SK-N-SH (cell line): ENCODE measurements around the gene TNFRSF19. TPM values are rescaled to one million over a fixed set of nuclear protein-coding genes. Genes with fewer than 3 reads are reported as not detected.

Source experiments
- CTCF ChIA-PET: fragments of 300-600, 350-600 bp; formaldehyde crosslinking; extraction: SDS; loops from one replicate; lab custom pipeline; 2021; lab: Yijun Ruan, JAX
- POLR2A ChIA-PET: fragments of 350-600 bp; sonication (Branson Sonifier 250); formaldehyde crosslinking; extraction: SDS; loops from one replicate; lab custom pipeline; 2020; ENCODE audit warnings: antibody characterized with exemption, inconsistent platforms; lab: Yijun Ruan, JAX
- DNase-seq: peaks from one replicate; pipeline ENCODE4 v3.0.0; 2012
- H2AFZ ChIP-seq: fragments of 200-600 bp; sonication (generic); 2 replicates; pipeline ENCODE4 v1.8.1; 2016; ENCODE audit warnings: antibody characterized with exemption, mild to moderate bottlenecking, low read depth
- H3F3A ChIP-seq: fragments of 200-600 bp; sonication (generic); replicated peaks from 2 replicates; pipeline ENCODE3; 2016; ENCODE audit warnings: antibody characterized with exemption, mild to moderate bottlenecking; ENCODE audit not compliant: insufficient read depth
- H3K27ac ChIP-seq, 2 experiments: fragments of 200-500 bp in 1 of 2; fragments of 200-600 bp in 1 of 2; sonication (Bioruptor generic) in 1 of 2; sonication (generic), shearing (Covaris generic) in 1 of 2; 2 replicates each; pipeline versions ENCODE4 v1.5.1 to v1.6.1; 2014 to 2016; ENCODE audit warnings: low read depth in 2 of 2, inconsistent platforms in 1 of 2, low read length in 1 of 2, mild to moderate bottlenecking in 1 of 2, mixed read lengths in 1 of 2
- H3K27me3 ChIP-seq: fragments of 200-600 bp; sonication (generic), shearing (Covaris generic); 2 replicates; pipeline ENCODE4 v1.6.1; 2016; ENCODE audit warnings: mixed run types; ENCODE audit not compliant: insufficient read depth
- H3K36me3 ChIP-seq, 2 experiments: fragments of 200-500 bp in 1 of 2; fragments of 200-600 bp in 1 of 2; sonication (Bioruptor generic) in 1 of 2; sonication (generic) in 1 of 2; replicated peaks in 1 of 2; 2 replicates each; pipeline versions ENCODE3 to v1.5.1; 2014 to 2016; ENCODE audit warnings: low read length in 1 of 2, mild to moderate bottlenecking in 1 of 2; ENCODE audit not compliant: insufficient read depth in 2 of 2, control insufficient read depth in 1 of 2
- H3K4me1 ChIP-seq, 2 experiments: fragments of 200-500 bp in 1 of 2; fragments of 200-600 bp in 1 of 2; sonication (Bioruptor generic) in 1 of 2; sonication (generic), shearing (Covaris generic) in 1 of 2; 2 replicates each; pipeline versions ENCODE4 v1.5.1 to v1.6.1; 2014 to 2016; ENCODE audit warnings: low read depth in 1 of 2, low read length in 1 of 2, mixed run types in 1 of 2; ENCODE audit not compliant: insufficient read depth in 2 of 2, control insufficient read depth in 1 of 2
- H3K4me2 ChIP-seq: fragments of 200-600 bp; sonication (generic), shearing (Covaris generic); 2 replicates; pipeline ENCODE4 v1.6.1; 2017; ENCODE audit warnings: mixed run types
- H3K4me3 ChIP-seq, 2 experiments: fragments of 200-500 bp in 1 of 2; fragments of 200-600 bp in 1 of 2; sonication (Bioruptor generic) in 1 of 2; sonication (generic), shearing (Covaris generic) in 1 of 2; 2 replicates each; pipeline versions ENCODE4 v1.5.1 to v1.8.1; 2014 to 2016; ENCODE audit warnings: low read depth in 2 of 2, inconsistent platforms in 1 of 2, low read length in 1 of 2, mild to moderate bottlenecking in 1 of 2, mixed read lengths in 1 of 2, moderate library complexity in 1 of 2
- H3K79me2 ChIP-seq: fragments of 200-600 bp; sonication (generic); 2 replicates; pipeline ENCODE4 v1.8.1; 2017; ENCODE audit warnings: mild to moderate bottlenecking; ENCODE audit not compliant: insufficient read depth
- H3K9ac ChIP-seq: fragments of 200-600 bp; sonication (generic); 2 replicates; pipeline ENCODE4 v1.6.1; 2017; ENCODE audit warnings: mixed run types
- H3K9me2 ChIP-seq: fragments of 200-600 bp; sonication (generic); 2 replicates; pipeline ENCODE4 v1.6.1; 2017; ENCODE audit warnings: mixed run types
- H3K9me3 ChIP-seq: fragments of 200-600 bp; sonication (generic); 2 replicates; pipeline ENCODE4 v1.6.1; 2017; ENCODE audit warnings: mixed run types, mild to moderate bottlenecking, moderate library complexity
- H4K20me1 ChIP-seq: fragments of 200-600 bp; sonication (generic); 2 replicates; pipeline ENCODE4 v1.6.1; 2017; ENCODE audit warnings: mild to moderate bottlenecking, mixed run types; ENCODE audit not compliant: insufficient read depth
- FOXM1 ChIP-seq: IDR thresholded peaks from 2 replicates; pipeline ENCODE4 v1.4.0; 2012; ENCODE audit warnings: low read depth, mild to moderate bottlenecking
- RFX5 ChIP-seq: IDR thresholded peaks from 2 replicates; pipeline ENCODE4 v1.6.1; 2012; ENCODE audit warnings: mild to moderate bottlenecking, improper control_type of control experiment, low read length
- TCF12 ChIP-seq: IDR thresholded peaks from 2 replicates; pipeline ENCODE4 v1.4.0; 2012
- WGBS: methylation state at CpG from one replicate; pipeline ENCODE4 v1.1.6; 2017; ENCODE audit warnings: low lambda C conversion rate; 5-methylcytosine and 5-hydroxymethylcytosine counted together
- polyA plus RNA-seq, 3 experiments: library from polyadenylated mRNA; depleted of rRNA; stranded (reverse); fragments of >200 nt; gene quantifications; 2 replicates each; pipeline ENCODE4 v1.2.3, GENCODE V29; 2012
- TF ChIP-seq, protein P1 (sequence below): IDR thresholded peaks from 2 replicates; pipeline ENCODE4 v1.6.1; 2012; ENCODE audit warnings: mild to moderate bottlenecking, low read depth, low read length, moderate library complexity
- TF ChIP-seq, protein P2 (sequence below): IDR thresholded peaks from 2 replicates; pipeline ENCODE4 v1.4.0; 2012; ENCODE audit warnings: low read depth, borderline replicate concordance

TNFRSF19 gene
- polyA plus RNA-seq, 1 of the 3 experiments (the other 2 are of a cell fraction) = 4.6 TPM

DNA sequence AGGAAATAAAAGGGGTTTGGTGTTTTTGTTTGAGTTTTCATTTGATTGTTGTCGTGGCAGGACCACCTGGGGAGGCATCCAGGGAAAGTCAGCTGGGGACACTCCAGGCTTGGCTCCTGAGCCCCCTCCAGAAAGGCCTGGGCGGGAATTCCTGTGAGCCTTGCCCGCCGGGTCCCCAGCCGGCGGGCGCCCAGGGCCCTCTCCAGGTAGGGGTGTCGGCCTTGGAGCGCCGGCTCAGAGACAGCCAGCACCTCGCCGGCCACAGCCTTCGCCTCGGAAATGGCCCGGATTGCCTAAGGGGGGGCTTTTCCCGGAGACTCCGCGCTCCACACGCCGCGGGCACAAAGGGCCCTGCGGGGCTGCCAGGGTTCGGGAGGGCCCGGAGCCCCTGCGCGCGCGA lies 125.0 kb downstream of the TNFRSF19 start:
- Histone ChIP-seq H3K27ac (no peak overlapping the region), H3F3A (no peaks in the 10 kb centered on the region), H3K27me3 (no peaks in the 10 kb centered on the region), H3K4me1 (peaks cover 0 to 4% of the 10 kb centered on the region in 2 experiments; a peak in 1 of 4 replicates), H3K4me2 (no peak overlapping the region), H3K9me2 (no peaks in the 10 kb centered on the region), H3K4me3 (no peak overlapping the region), H2AFZ (no peak overlapping the region), H3K9ac (no peak overlapping the region), H4K20me1 (no peaks in the 10 kb centered on the region), H3K9me3 (no peaks in the 10 kb centered on the region), H3K79me2 (no peaks in the 10 kb centered on the region), H3K36me3 (no peaks in the 10 kb centered on the region)
- TF ChIP-seq FOXM1 (no peak), RFX5 (no peak), TCF12 (no peak)
- TF ChIP-seq, protein P1, sequence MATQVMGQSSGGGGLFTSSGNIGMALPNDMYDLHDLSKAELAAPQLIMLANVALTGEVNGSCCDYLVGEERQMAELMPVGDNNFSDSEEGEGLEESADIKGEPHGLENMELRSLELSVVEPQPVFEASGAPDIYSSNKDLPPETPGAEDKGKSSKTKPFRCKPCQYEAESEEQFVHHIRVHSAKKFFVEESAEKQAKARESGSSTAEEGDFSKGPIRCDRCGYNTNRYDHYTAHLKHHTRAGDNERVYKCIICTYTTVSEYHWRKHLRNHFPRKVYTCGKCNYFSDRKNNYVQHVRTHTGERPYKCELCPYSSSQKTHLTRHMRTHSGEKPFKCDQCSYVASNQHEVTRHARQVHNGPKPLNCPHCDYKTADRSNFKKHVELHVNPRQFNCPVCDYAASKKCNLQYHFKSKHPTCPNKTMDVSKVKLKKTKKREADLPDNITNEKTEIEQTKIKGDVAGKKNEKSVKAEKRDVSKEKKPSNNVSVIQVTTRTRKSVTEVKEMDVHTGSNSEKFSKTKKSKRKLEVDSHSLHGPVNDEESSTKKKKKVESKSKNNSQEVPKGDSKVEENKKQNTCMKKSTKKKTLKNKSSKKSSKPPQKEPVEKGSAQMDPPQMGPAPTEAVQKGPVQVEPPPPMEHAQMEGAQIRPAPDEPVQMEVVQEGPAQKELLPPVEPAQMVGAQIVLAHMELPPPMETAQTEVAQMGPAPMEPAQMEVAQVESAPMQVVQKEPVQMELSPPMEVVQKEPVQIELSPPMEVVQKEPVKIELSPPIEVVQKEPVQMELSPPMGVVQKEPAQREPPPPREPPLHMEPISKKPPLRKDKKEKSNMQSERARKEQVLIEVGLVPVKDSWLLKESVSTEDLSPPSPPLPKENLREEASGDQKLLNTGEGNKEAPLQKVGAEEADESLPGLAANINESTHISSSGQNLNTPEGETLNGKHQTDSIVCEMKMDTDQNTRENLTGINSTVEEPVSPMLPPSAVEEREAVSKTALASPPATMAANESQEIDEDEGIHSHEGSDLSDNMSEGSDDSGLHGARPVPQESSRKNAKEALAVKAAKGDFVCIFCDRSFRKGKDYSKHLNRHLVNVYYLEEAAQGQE = no peak
- CTCF ChIA-PET = no interaction called here
- WGBS = 98% methylated on average over 8 of the region's 28 CpGs
- DNase-seq = no peak
- POLR2A ChIA-PET = no interaction called here

DNA sequence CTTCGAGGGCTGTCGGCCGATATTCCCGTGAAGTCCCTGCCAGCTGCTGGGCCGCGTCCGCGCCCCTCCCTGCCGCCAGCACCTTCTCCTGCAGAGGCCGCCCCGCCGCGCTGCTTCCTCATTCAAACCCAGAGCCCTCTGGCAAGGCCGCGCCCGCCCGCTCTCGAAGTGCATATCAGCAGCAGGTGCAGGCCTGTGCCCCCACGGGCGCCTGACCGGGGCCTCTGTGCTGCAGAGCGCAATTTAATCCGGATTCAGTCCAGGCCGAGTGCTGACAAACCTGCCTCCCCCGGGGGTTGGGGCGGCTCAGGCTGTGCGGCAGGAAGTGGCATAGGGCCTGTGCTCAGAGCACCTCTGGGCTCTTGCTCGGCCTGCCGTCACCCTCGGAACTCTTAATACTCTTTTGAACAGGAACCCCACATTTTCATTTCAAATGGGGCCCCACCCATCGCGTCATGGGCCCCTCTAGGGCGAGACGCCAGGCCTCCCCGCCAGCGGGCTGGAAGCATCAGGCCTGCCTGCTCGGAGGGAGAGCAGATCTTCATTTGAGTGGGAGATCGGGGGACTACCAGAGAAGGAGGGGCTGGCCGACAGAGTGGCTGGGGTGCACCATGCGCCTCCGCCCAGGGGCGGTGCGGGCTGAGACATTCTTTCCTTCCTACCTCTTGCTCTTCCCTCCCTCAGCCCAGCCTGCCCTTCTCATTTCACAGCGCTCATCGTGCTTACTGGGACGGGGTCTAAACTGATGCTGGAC lies 125.7 kb downstream of the TNFRSF19 start:
- no peaks in the 10 kb centered on the region for H3K36me3 ChIP-seq
- no peak overlapping the region for H2AFZ ChIP-seq
- no peak overlapping the region for H3K4me2 ChIP-seq
- H3K9me3 ChIP-seq = no peaks in the 10 kb centered on the region
- no peak overlapping the region for H3K27ac ChIP-seq
- no peak for DNase-seq
- H4K20me1 ChIP-seq = no peaks in the 10 kb centered on the region
- TF ChIP-seq, protein P2, sequence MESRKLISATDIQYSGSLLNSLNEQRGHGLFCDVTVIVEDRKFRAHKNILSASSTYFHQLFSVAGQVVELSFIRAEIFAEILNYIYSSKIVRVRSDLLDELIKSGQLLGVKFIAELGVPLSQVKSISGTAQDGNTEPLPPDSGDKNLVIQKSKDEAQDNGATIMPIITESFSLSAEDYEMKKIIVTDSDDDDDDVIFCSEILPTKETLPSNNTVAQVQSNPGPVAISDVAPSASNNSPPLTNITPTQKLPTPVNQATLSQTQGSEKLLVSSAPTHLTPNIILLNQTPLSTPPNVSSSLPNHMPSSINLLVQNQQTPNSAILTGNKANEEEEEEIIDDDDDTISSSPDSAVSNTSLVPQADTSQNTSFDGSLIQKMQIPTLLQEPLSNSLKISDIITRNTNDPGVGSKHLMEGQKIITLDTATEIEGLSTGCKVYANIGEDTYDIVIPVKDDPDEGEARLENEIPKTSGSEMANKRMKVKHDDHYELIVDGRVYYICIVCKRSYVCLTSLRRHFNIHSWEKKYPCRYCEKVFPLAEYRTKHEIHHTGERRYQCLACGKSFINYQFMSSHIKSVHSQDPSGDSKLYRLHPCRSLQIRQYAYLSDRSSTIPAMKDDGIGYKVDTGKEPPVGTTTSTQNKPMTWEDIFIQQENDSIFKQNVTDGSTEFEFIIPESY = no peak
- peaks cover 0 to under 1% of the 10 kb centered on the region in 2 experiments; a peak in 1 of 4 replicates for H3K4me1 ChIP-seq
- WGBS = 96% methylated on average over 37 of the region's 46 CpGs
- CTCF ChIA-PET = no interaction called here
- H3K4me3 ChIP-seq = no peak overlapping the region
- POLR2A ChIA-PET = no interaction called here
- H3F3A ChIP-seq = no peaks in the 10 kb centered on the region
- no peaks in the 10 kb centered on the region for H3K79me2 ChIP-seq
- H3K9me2 ChIP-seq = no peaks in the 10 kb centered on the region
- no peaks in the 10 kb centered on the region for H3K27me3 ChIP-seq
- no peak overlapping the region for H3K9ac ChIP-seq
